Activated T-cell treated with anti-CD3 and anti-CD28 coated beads, Interleukin-2, amount 50 U/mL, for 72 hours (primary cell): Measurements from ENCODE around the gene AGMAT. TPM values are rescaled to one million over a fixed set of nuclear protein-coding genes. Genes with fewer than 3 reads are reported as not detected.
A peak's percentile ranks its signal among the peaks of the same experiment; 100 is the strongest.
"Not testable (repeated sequence)": the region's sequence is repeated elsewhere in the genome, so short reads cannot be mapped to it uniquely, and the experiment has no call there.

ENCODE experiments used
- ATAC-seq, 2 donors: fragments of 150-1000 bp; cut with Tn5 transposase; replicated peaks in 1 of 2; 2 replicates each; pipeline ENCODE4 v1.10.0; 2021; ENCODE audit warnings: moderate library complexity in 2 of 2, mild to moderate bottlenecking in 1 of 2
- DNase-seq, 2 donors: peaks; one replicate each; pipeline ENCODE4 v3.0.0; 2021 to 2022; ENCODE audit warnings: mixed read lengths in 1 of 2
- H3K27ac Mint-ChIP-seq: one replicate; pipeline ENCODE4 v1.8.0; 2022; ENCODE audit warnings: mild to moderate bottlenecking, moderate library complexity, mixed read lengths
- H3K27me3 Mint-ChIP-seq: one replicate; pipeline ENCODE4 v1.8.0; 2022; ENCODE audit warnings: low read depth, mixed read lengths
- H3K36me3 Mint-ChIP-seq, 2 donors: one replicate each; pipeline ENCODE4 v1.8.0; 2022; ENCODE audit warnings: mixed read lengths in 2 of 2, mild to moderate bottlenecking in 1 of 2; ENCODE audit not compliant: insufficient read depth in 2 of 2
- H3K4me1 Mint-ChIP-seq: one replicate; pipeline ENCODE4 v1.8.0; 2022; ENCODE audit warnings: low read depth, mixed read lengths
- H3K4me3 Mint-ChIP-seq, 2 donors: one replicate each; pipeline ENCODE4 v1.8.0; 2022; ENCODE audit warnings: mild to moderate bottlenecking in 2 of 2, mixed read lengths in 2 of 2, moderate library complexity in 2 of 2
- H3K9me3 Mint-ChIP-seq, 2 donors: one replicate each; pipeline ENCODE4 v1.8.0; 2022; ENCODE audit warnings: mixed read lengths in 2 of 2
- total RNA-seq, 2 donors: library from RNA; stranded (reverse); gene quantifications; one replicate each; pipeline ENCODE4 v1.2.3, GENCODE V29; 2022

AGMAT gene
- total RNA-seq, 2 donors from 2014 or later = 7.8 to 8.5 TPM

GRCh38 chr1:15620902-15621682 lies 36.2 kb upstream of the AGMAT start:
- H3K27ac Mint-ChIP-seq = peak overlapping the region; percentile 94
- DNase-seq = no peak
- H3K9me3 Mint-ChIP-seq = no peaks in the 10 kb centered on the region
- peaks cover 72% of the 10 kb centered on the region for H3K4me1 Mint-ChIP-seq
- H3K4me3 Mint-ChIP-seq = peak overlapping the region; percentile 22 to 45
- H3K27me3 Mint-ChIP-seq = no peaks in the 10 kb centered on the region
- no peak for ATAC-seq
- H3K36me3 Mint-ChIP-seq = peaks cover 5 to 10% of the 10 kb centered on the region in 2 donors

- H3K27ac Mint-ChIP-seq = peak overlapping the region; percentile 94
- H3K9me3 Mint-ChIP-seq = no peaks in the 10 kb centered on the region
- peaks cover 5 to 10% of the 10 kb centered on the region in 2 donors for H3K36me3 Mint-ChIP-seq
- H3K4me3 Mint-ChIP-seq = peak overlapping the region; percentile 51 to 56
- peaks cover 70% of the 10 kb centered on the region for H3K4me1 Mint-ChIP-seq
- ATAC-seq (no peak), DNase-seq (no peak)
- no peaks in the 10 kb centered on the region for H3K27me3 Mint-ChIP-seq
Observed at GRCh38 chr1:15620155-15620545, 35.3 kb upstream of the AGMAT start.

- H3K4me3 Mint-ChIP-seq = peak overlapping the region; percentile 92
- no peaks in the 10 kb centered on the region for H3K27me3 Mint-ChIP-seq
- DNase-seq (no peak), ATAC-seq (no peak)
- H3K27ac Mint-ChIP-seq = peak overlapping the region; percentile 97
- peaks cover 5 to 10% of the 10 kb centered on the region in 2 donors for H3K36me3 Mint-ChIP-seq
- no peaks in the 10 kb centered on the region for H3K9me3 Mint-ChIP-seq
- H3K4me1 Mint-ChIP-seq = peaks cover 58% of the 10 kb centered on the region
Observed at GRCh38 chr1:15618655-15619525, 34.0 kb upstream of the AGMAT start.

- ATAC-seq = no peak
- Mint-ChIP-seq H3K4me1 (peaks cover 56% of the 10 kb centered on the region), H3K27ac (peak overlapping the region; percentile 97), H3K4me3 (peak overlapping the region; percentile 92), H3K36me3 (peaks cover 5 to 10% of the 10 kb centered on the region in 2 donors), H3K9me3 (no peaks in the 10 kb centered on the region), H3K27me3 (no peaks in the 10 kb centered on the region)
- no peak for DNase-seq
Observed at GRCh38 chr1:15618077-15618654, 33.3 kb upstream of the AGMAT start.

GRCh38 chr1:15617173-15618076 lies 32.6 kb upstream of the AGMAT start, which contains the start of gene DDI2:
TSS of gene DDI2 (plus strand) at chr1:15617458. CDS start at chr1:15617671, 213 bp downstream.
- Mint-ChIP-seq H3K4me1 (peaks cover 49% of the 10 kb centered on the region), H3K36me3 (peaks cover 5 to 10% of the 10 kb centered on the region in 2 donors), H3K4me3 (peak within 1 kb of the TSS; percentile 92), H3K9me3 (no peaks in the 10 kb centered on the region), H3K27ac (peak within 1 kb of the TSS; percentile 98), H3K27me3 (no peaks in the 10 kb centered on the region)
- DNase-seq (peak; percentile 97 to 98), ATAC-seq (peak; percentile 95 to 97)

GRCh38 chr1:15616373-15617172 lies 31.7 kb upstream of the AGMAT start:
- peak overlapping the region; percentile 98 for H3K27ac Mint-ChIP-seq
- no peaks in the 10 kb centered on the region for H3K9me3 Mint-ChIP-seq
- DNase-seq (peak in 1 of 2 donors; percentile 27), ATAC-seq (peak; percentile 24 to 34)
- peaks cover 40% of the 10 kb centered on the region for H3K4me1 Mint-ChIP-seq
- H3K4me3 Mint-ChIP-seq = peak overlapping the region; percentile 92
- peaks cover 5 to 8% of the 10 kb centered on the region in 2 donors for H3K36me3 Mint-ChIP-seq
- H3K27me3 Mint-ChIP-seq = no peaks in the 10 kb centered on the region

- H3K27ac Mint-ChIP-seq = no peak overlapping the region
- no peaks in the 10 kb centered on the region for H3K4me1 Mint-ChIP-seq
- no peak overlapping the region for H3K4me3 Mint-ChIP-seq
- ATAC-seq (no peak), DNase-seq (no peak)
- no peaks in the 10 kb centered on the region for H3K36me3 Mint-ChIP-seq
- no peaks in the 10 kb centered on the region for H3K27me3 Mint-ChIP-seq
- no peaks in the 10 kb centered on the region for H3K9me3 Mint-ChIP-seq
Observed at GRCh38 chr1:15610167-15610566, 25.3 kb upstream of the AGMAT start.

- no peaks in the 10 kb centered on the region for H3K4me1 Mint-ChIP-seq
- no peak for DNase-seq
Observed at GRCh38 chr1:15609631-15610030, 24.8 kb upstream of the AGMAT start.

GRCh38 chr1:15605398-15606383 lies 20.8 kb upstream of the AGMAT start:
- no peak overlapping the region for H3K27ac Mint-ChIP-seq
- H3K36me3 Mint-ChIP-seq = no peaks in the 10 kb centered on the region
- H3K27me3 Mint-ChIP-seq = no peaks in the 10 kb centered on the region
- ATAC-seq (no peak), DNase-seq (no peak)
- H3K9me3 Mint-ChIP-seq = no peaks in the 10 kb centered on the region
- H3K4me1 Mint-ChIP-seq = peaks cover 17% of the 10 kb centered on the region
- H3K4me3 Mint-ChIP-seq = no peak overlapping the region

More at GRCh38 chr1:15609631-15610030, 24.8 kb upstream of the AGMAT start:
- no peaks in the 10 kb centered on the region for H3K27me3 Mint-ChIP-seq
- H3K36me3 Mint-ChIP-seq = no peaks in the 10 kb centered on the region
- no peaks in the 10 kb centered on the region for H3K9me3 Mint-ChIP-seq
- ATAC-seq = no peak
- H3K4me3 Mint-ChIP-seq = no peak overlapping the region
- H3K27ac Mint-ChIP-seq = no peak overlapping the region

GRCh38 chr1:15604400-15604799 lies 19.5 kb upstream of the AGMAT start:
- DNase-seq, H3K9me3 Mint-ChIP-seq, H3K27ac Mint-ChIP-seq, ATAC-seq, H3K27me3 Mint-ChIP-seq, H3K36me3 Mint-ChIP-seq: not testable (repeated sequence)
- Mint-ChIP-seq H3K4me3 (peak overlapping the region in 1 of 2 donors; percentile 81), H3K4me1 (peaks cover 17% of the 10 kb centered on the region)

- DNase-seq, ATAC-seq, H3K9me3 Mint-ChIP-seq, H3K27ac Mint-ChIP-seq, H3K27me3 Mint-ChIP-seq, H3K36me3 Mint-ChIP-seq: not testable (repeated sequence)
- Mint-ChIP-seq H3K4me1 (peaks cover 17% of the 10 kb centered on the region), H3K4me3 (peak overlapping the region; percentile 81 to 89)
Observed at GRCh38 chr1:15603966-15604282, 19.1 kb upstream of the AGMAT start.
